HepG2 (cell line): Measurements from ENCODE around the gene RBM18. TPM values are rescaled to one million over a fixed set of nuclear protein-coding genes. Genes with fewer than 3 reads are reported as not detected.

Source experiments
- ARHGAP35 ChIP-seq: sonication (generic); formaldehyde crosslinking; IDR thresholded peaks from 2 replicates; pipeline ENCODE4 v1.9.0; 2022; ENCODE audit warnings: mild to moderate bottlenecking, inconsistent platforms, moderate library complexity, missing genetic modification reagents, borderline replicate concordance
- ASH2L ChIP-seq: fragments of 300-600, 200-600 bp; sonication (generic); IDR thresholded peaks from 2 replicates; pipeline ENCODE4 v1.7.0; 2017; ENCODE audit warnings: low read depth, mild to moderate bottlenecking, moderate library complexity, mixed read lengths, low read length; ENCODE audit not compliant: insufficient read length
- FOXA3 ChIP-seq: IDR thresholded peaks from 2 replicates; pipeline ENCODE4 v1.6.1; 2016; ENCODE audit warnings: missing genetic modification reagents, missing compliant biosample characterization
- GABPA ChIP-seq, 2 experiments: IDR thresholded peaks; 2 replicates each; pipeline ENCODE4 v1.6.1; 2011 to 2016; ENCODE audit warnings: low read depth in 2 of 2, low read length in 1 of 2, missing biosample characterization in 1 of 2, missing genetic modification characterization in 1 of 2
- LCORL ChIP-seq, 2 experiments: fragments of 450-650 bp in 1 of 2; sonication (generic) in 1 of 2; formaldehyde crosslinking in 1 of 2; IDR thresholded peaks; 2 replicates each; pipeline versions ENCODE4 v1.5.0 to v1.6.1; 2017 to 2020; ENCODE audit warnings: antibody characterized with exemption in 1 of 2, missing genetic modification reagents in 1 of 2
- MAFG ChIP-seq: sonication (generic); formaldehyde crosslinking; IDR thresholded peaks from 2 replicates; pipeline ENCODE4 v1.5.1; 2020; ENCODE audit warnings: mild to moderate bottlenecking, missing genetic modification reagents
- MIXL1 ChIP-seq: IDR thresholded peaks from 2 replicates; pipeline ENCODE4 v1.6.1; 2016
- NR2C2 ChIP-seq: sonication (generic); formaldehyde crosslinking; IDR thresholded peaks from 2 replicates; pipeline ENCODE4 v1.4.0; 2020; ENCODE audit warnings: missing genetic modification reagents, mild to moderate bottlenecking, moderate library complexity, borderline replicate concordance
- PAWR ChIP-seq: sonication (generic); formaldehyde crosslinking; IDR thresholded peaks from 2 replicates; pipeline ENCODE4 v1.4.0; 2020; ENCODE audit warnings: missing genetic modification reagents, mild to moderate bottlenecking, borderline replicate concordance
- RBFOX2 ChIP-seq: fragments of 200-400 bp; formaldehyde crosslinking; IDR thresholded peaks from 2 replicates; pipeline ENCODE4 v1.6.1; 2017; ENCODE audit warnings: low read depth, mild to moderate bottlenecking, low read length
- TRIM24 ChIP-seq: sonication (generic); formaldehyde crosslinking; IDR thresholded peaks from 2 replicates; pipeline ENCODE4 v1.8.0; 2022; ENCODE audit warnings: mild to moderate bottlenecking, missing genetic modification reagents
- ZBTB7A ChIP-seq: sonication (generic); formaldehyde crosslinking; IDR thresholded peaks from 2 replicates; pipeline ENCODE4 v1.8.0; 2022; ENCODE audit warnings: mild to moderate bottlenecking, missing genetic modification reagents
- ZNF598 ChIP-seq: sonication (generic); formaldehyde crosslinking; IDR thresholded peaks from 2 replicates; pipeline ENCODE4 v1.5.1; 2020; ENCODE audit warnings: mild to moderate bottlenecking, missing genetic modification reagents, borderline replicate concordance
- ZNF619 ChIP-seq: sonication (generic); formaldehyde crosslinking; IDR thresholded peaks from 2 replicates; pipeline ENCODE4 v1.4.0; 2020; ENCODE audit warnings: mild to moderate bottlenecking, missing genetic modification reagents
- ZSCAN12 ChIP-seq: sonication (generic); formaldehyde crosslinking; IDR thresholded peaks from 2 replicates; pipeline ENCODE4 v1.9.0; 2021; ENCODE audit warnings: mild to moderate bottlenecking, missing genetic modification reagents
- polyA plus RNA-seq, 8 experiments: library from polyadenylated mRNA; depleted of rRNA in 3 of 8; stranded (reverse) in 7 of 8; unstranded in 1 of 8; fragments of >200 nt; fragmentation: Illumina TruSeq in 4 of 8; extraction: Trizol in 4 of 8; gene quantifications; 2 replicates each; pipeline versions ENCODE4 v1.2.1 to v1.2.3, GENCODE V29; 2011 to 2016; ENCODE audit warnings: low read depth in 4 of 8, missing spikeins in 1 of 8, mixed read lengths in 1 of 8; ENCODE audit not compliant: insufficient read depth in 1 of 8
- total RNA-seq, 5 experiments: library from RNA; depleted of rRNA; stranded (reverse); fragments of >200 nt; fragmentation: Illumina TruSeq; extraction: Trizol; gene quantifications; 2 replicates each; pipeline ENCODE4 v1.2.3, GENCODE V29; 2016; ENCODE audit warnings: low read depth in 1 of 5
- TF ChIP-seq, protein P1 (sequence below): sonication (generic); formaldehyde crosslinking; IDR thresholded peaks from 2 replicates; pipeline ENCODE4 v1.4.0; 2020; ENCODE audit warnings: missing genetic modification reagents
- TF ChIP-seq, protein P2 (sequence below): sonication (generic); formaldehyde crosslinking; IDR thresholded peaks from 2 replicates; pipeline ENCODE4 v1.8.0; 2022; ENCODE audit warnings: missing genetic modification reagents, low read depth, mild to moderate bottlenecking, borderline replicate concordance
- TF ChIP-seq, protein P3 (sequence below): IDR thresholded peaks from 2 replicates; pipeline ENCODE4 v1.6.1; 2012; ENCODE audit warnings: low read depth, low read length, improper control_type of control experiment
- TF ChIP-seq, protein P4 (sequence below): sonication (generic); formaldehyde crosslinking; IDR thresholded peaks from 2 replicates; pipeline ENCODE4 v1.9.0; 2021; ENCODE audit warnings: mild to moderate bottlenecking, missing genetic modification reagents

Gene RBM18
- total and polyA plus RNA-seq, 2 of the 13 experiments (the other 11 are each of a cell fraction or from before 2014, with no cell fraction given): 12.6 to 16.6 TPM

DNA sequence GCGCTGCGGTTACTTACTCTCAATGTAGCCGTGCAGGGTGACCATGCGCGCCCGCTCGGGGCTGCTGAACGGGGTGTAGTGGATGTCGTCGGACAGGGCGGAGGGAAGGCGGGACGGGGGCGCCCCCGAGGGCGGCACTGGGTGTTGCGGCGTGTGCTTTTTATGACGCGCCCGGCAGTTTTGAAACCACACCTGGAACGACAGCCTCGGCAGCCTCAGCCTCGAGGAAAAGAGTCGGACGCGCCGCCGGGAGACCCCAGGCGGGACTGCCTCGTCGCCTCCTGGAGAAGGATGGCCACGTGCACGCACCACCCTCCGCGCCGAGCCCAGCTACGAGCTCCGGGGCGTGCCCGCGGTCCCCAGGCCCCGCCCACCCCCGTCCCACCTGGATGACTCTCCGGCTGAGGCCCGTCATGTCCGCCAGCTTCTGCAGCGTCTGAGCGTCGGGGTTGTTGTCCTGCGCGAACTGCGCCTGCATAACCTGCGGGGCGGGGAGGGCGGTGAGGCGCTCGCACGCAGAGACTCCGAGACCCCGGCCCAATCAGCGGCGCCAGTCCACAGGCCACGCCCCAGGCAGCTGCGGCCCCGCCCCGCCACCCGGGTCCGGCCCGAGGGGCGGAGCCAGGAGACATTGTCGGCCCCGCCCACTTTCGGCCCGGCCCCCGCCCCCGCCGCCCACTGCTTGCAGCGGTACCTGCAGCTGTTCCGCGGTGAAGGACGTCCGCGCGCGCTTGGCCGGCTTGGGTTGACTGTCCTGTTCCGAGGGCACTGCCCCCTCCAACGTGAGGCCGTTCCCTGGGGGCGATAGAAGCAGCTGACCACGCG lies 50.8 kb downstream of the RBM18 start (continued):
- TF ChIP-seq RBFOX2: no peak
- TF ChIP-seq LCORL (IDR thresholded peaks at IDR 0.05): no peak
- TF ChIP-seq LCORL (CRISPR knock-in tag; IDR thresholded peaks at IDR 0.05): no peak
- peak; percentile 43; the same call in 1 of the 2 replicates for TF ChIP-seq ARHGAP35 (CRISPR knock-in tag)
- TF ChIP-seq, protein P1, sequence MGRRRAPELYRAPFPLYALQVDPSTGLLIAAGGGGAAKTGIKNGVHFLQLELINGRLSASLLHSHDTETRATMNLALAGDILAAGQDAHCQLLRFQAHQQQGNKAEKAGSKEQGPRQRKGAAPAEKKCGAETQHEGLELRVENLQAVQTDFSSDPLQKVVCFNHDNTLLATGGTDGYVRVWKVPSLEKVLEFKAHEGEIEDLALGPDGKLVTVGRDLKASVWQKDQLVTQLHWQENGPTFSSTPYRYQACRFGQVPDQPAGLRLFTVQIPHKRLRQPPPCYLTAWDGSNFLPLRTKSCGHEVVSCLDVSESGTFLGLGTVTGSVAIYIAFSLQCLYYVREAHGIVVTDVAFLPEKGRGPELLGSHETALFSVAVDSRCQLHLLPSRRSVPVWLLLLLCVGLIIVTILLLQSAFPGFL (CRISPR knock-in tag): no peak
- no peak for TF ChIP-seq ZNF598 (CRISPR knock-in tag)
- TF ChIP-seq, protein P2, sequence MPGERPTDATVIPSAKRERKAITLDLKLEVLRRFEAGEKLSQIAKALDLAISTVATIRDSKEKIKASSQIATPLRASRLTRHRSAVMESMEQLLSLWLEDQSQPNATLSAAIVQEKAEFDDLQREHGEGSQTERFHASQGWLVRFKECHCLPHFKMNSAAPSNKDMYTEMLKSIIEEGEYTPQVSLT (CRISPR knock-in tag): no peak
- no peak for TF ChIP-seq ZSCAN12 (CRISPR knock-in tag)
- TF ChIP-seq NR2C2 (CRISPR knock-in tag): no peak
- no peak for TF ChIP-seq GABPA (IDR thresholded peaks at IDR 0.05; ENCODE audit: low read depth, low read length)
- TF ChIP-seq GABPA (CRISPR knock-in tag; IDR thresholded peaks at IDR 0.05; ENCODE audit: low read depth): no peak
- TF ChIP-seq, protein P3, sequence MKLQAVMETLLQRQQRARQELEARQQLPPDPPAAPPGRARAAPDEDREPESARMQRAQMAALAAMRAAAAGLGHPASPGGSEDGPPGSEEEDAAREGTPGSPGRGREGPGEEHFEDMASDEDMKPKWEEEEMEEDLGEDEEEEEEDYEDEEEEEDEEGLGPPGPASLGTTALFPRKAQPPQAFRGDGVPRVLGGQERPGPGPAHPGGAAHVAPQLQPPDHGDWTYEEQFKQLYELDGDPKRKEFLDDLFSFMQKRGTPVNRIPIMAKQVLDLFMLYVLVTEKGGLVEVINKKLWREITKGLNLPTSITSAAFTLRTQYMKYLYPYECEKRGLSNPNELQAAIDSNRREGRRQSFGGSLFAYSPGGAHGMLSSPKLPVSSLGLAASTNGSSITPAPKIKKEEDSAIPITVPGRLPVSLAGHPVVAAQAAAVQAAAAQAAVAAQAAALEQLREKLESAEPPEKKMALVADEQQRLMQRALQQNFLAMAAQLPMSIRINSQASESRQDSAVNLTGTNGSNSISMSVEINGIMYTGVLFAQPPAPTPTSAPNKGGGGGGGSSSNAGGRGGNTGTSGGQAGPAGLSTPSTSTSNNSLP: no peak
- TF ChIP-seq MIXL1 (CRISPR knock-in tag): no peak
- TF ChIP-seq ZNF619 (CRISPR knock-in tag): no peak
- TF ChIP-seq ASH2L: no peak
- no peak for TF ChIP-seq FOXA3
- TF ChIP-seq, protein P4, sequence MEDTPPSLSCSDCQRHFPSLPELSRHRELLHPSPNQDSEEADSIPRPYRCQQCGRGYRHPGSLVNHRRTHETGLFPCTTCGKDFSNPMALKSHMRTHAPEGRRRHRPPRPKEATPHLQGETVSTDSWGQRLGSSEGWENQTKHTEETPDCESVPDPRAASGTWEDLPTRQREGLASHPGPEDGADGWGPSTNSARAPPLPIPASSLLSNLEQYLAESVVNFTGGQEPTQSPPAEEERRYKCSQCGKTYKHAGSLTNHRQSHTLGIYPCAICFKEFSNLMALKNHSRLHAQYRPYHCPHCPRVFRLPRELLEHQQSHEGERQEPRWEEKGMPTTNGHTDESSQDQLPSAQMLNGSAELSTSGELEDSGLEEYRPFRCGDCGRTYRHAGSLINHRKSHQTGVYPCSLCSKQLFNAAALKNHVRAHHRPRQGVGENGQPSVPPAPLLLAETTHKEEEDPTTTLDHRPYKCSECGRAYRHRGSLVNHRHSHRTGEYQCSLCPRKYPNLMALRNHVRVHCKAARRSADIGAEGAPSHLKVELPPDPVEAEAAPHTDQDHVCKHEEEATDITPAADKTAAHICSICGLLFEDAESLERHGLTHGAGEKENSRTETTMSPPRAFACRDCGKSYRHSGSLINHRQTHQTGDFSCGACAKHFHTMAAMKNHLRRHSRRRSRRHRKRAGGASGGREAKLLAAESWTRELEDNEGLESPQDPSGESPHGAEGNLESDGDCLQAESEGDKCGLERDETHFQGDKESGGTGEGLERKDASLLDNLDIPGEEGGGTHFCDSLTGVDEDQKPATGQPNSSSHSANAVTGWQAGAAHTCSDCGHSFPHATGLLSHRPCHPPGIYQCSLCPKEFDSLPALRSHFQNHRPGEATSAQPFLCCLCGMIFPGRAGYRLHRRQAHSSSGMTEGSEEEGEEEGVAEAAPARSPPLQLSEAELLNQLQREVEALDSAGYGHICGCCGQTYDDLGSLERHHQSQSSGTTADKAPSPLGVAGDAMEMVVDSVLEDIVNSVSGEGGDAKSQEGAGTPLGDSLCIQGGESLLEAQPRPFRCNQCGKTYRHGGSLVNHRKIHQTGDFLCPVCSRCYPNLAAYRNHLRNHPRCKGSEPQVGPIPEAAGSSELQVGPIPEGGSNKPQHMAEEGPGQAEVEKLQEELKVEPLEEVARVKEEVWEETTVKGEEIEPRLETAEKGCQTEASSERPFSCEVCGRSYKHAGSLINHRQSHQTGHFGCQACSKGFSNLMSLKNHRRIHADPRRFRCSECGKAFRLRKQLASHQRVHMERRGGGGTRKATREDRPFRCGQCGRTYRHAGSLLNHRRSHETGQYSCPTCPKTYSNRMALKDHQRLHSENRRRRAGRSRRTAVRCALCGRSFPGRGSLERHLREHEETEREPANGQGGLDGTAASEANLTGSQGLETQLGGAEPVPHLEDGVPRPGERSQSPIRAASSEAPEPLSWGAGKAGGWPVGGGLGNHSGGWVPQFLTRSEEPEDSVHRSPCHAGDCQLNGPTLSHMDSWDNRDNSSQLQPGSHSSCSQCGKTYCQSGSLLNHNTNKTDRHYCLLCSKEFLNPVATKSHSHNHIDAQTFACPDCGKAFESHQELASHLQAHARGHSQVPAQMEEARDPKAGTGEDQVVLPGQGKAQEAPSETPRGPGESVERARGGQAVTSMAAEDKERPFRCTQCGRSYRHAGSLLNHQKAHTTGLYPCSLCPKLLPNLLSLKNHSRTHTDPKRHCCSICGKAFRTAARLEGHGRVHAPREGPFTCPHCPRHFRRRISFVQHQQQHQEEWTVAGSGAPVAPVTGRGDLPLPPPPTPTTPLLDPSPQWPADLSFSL (CRISPR knock-in tag): no peak
- no peak for TF ChIP-seq ZBTB7A (CRISPR knock-in tag)
- TF ChIP-seq TRIM24 (CRISPR knock-in tag): no peak
- no peak for TF ChIP-seq MAFG
- no peak for TF ChIP-seq PAWR (CRISPR knock-in tag)
